Raji (cell line): ENCODE measurements around the gene DONSON.

Experiments used
- POLR2A ChIP-seq: IDR thresholded peaks from 2 replicates; pipeline ENCODE4 v1.6.1; 2011; ENCODE audit warnings: low read depth, low read length, control low read depth; ENCODE audit not compliant: insufficient read depth

The DONSON gene

GRCh38 chr21:33550772-33551660 lies 37.5 kb downstream of the DONSON start:
- TF ChIP-seq POLR2A, result no peak

DNA sequence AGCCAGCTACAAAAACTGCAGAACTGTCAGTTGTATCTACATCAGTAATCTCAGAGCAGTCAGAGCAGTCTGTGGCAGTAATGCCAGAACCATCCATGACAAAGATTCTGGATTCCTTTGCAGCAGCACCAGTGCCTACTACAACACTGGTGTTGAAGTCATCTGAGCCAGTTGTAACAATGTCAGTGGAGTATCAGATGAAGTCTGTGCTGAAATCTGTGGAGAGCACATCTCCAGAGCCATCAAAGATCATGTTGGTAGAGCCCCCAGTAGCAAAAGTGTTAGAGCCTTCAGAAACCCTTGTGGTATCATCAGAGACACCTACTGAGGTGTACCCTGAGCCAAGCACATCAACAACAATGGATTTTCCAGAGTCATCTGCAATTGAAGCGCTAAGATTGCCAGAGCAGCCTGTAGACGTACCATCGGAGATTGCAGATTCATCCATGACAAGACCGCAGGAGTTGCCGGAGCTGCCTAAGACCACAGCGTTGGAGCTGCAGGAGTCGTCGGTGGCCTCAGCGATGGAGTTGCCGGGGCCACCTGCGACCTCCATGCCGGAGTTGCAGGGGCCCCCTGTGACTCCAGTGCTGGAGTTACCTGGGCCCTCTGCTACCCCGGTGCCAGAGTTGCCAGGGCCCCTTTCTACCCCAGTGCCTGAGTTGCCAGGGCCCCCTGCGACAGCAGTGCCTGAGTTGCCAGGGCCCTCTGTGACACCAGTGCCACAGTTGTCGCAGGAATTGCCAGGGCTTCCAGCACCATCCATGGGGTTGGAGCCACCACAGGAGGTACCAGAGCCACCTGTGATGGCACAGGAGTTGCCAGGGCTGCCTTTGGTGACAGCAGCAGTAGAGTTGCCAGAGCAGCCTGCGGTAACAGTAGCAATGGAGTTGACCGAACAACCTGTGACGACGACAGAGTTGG lies 38.4 kb downstream of the DONSON start:
- TF ChIP-seq POLR2A, result no peak

GRCh38 chr21:33546086-33546485 lies 42.4 kb downstream of the DONSON start:
- TF ChIP-seq POLR2A, result no peak

- TF ChIP-seq POLR2A, result no peak
Observed at GRCh38 chr21:33544451-33545195, 43.9 kb downstream of the DONSON start.

DNA sequence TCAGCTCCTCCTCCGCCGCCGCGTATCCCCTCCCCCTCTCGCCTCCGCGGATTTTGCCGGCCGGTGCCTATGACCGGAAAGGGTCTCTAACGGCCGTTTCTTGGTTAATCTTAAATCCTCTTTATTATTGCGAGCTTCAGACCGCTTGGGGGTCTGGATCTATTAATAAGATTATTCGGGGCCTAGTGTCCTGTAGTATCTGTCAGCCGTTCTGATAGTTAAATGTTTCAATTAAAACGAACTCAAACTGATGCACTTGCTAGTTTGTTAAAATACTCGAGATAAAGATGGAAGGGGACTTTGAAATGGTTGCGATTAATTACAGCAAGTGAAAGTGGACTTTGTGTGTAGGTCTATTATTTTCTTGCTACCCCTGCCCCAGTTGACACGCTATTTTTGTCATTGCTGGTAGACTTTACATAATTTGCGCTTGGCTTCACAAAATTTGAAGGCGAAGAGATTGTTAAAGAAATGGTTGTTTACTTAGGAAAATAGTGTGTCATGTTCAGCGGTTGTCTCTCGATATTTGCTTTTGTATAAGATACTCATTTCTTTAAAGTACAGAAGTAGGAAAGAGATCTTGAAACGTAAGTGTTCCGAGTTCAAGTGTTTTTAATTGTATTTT lies 44.9 kb downstream of the DONSON start:
- TF ChIP-seq POLR2A, result no peak

GRCh38 chr21:33542640-33543504 lies 45.6 kb downstream of the DONSON start, which contains the start of gene SON:
TSS of gene SON (plus strand) at chr21:33543038. CDS start at chr21:33543093, 55 bp downstream.
- peak; percentile 90 for TF ChIP-seq POLR2A

GRCh38 chr21:33541756-33542639 lies 46.5 kb downstream of the DONSON start, which contains the start of gene GART:
TSS of gene GART (minus strand) at chr21:33542117. CDS start at chr21:33539315, 2,802 bp downstream.
- TF ChIP-seq POLR2A, result peak; percentile 73

DNA sequence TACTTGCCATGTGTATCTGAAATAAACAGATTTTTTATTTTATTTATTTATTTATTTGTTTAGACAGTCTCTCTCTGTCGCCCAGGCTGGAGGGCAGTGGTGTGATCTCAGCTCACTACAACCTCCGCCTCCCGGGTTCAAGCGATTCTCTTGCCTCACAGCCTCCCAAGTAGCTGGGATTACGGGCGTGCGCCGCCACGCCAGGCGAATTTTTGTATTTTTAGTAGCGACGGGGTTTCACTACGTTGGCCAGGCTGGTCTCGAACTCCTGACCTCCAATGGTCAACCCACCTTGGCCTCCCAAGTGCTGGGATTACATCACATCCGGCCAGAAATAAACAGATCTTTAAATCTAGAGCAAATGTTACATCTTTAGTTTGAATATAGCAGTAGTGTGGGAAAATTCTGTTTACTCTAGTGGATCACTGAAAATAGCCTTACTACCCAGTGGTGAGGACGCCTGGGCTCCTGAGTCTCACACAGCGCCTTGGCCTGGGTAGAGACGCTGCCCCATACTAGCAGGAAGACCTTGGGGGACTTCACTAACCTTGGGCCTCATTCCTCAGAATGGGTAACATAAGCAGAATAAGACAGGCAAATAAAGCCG lies 47.3 kb downstream of the DONSON start:
- TF ChIP-seq POLR2A, result no peak

DNA sequence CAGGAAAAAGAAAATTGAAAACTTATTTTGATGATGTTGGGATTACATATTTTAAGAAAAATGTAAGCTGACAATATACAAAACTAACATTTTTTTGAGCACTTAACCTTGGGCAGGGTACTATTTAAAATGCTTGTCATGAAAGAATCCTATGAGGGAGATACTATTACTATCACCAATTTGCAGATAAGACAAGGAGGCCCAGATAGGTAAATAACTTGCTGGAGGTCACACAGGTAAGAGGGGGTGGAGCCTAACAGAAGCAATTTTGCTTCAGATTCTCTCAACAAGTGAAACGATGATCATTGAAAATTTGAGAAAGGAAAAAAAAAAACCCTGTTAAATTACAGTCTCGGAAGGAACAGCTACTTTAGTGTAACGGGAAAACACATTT lies 47.8 kb downstream of the DONSON start:
- TF ChIP-seq POLR2A, result no peak

GRCh38 chr21:33539616-33540015 lies 48.9 kb downstream of the DONSON start:
- no peak for TF ChIP-seq POLR2A

DNA sequence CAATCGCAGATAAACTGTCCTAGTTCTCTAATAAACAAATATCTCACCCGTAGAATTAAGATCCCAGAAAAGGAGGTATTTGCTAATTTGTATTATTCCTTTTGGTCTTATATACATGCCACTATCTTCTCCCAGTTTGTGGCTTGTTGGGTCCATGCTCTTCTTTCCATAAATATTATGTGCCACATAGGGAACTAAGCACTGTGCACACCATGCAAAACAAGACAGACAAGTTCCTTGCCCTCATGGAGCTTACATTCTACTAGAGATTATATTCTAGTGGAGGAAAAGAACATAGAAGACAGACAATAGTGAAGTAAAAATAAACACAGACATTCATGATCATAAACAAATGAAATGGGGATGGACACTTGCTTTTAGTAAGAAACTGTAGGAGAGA lies 51.3 kb downstream of the DONSON start:
- no peak for TF ChIP-seq POLR2A

DNA sequence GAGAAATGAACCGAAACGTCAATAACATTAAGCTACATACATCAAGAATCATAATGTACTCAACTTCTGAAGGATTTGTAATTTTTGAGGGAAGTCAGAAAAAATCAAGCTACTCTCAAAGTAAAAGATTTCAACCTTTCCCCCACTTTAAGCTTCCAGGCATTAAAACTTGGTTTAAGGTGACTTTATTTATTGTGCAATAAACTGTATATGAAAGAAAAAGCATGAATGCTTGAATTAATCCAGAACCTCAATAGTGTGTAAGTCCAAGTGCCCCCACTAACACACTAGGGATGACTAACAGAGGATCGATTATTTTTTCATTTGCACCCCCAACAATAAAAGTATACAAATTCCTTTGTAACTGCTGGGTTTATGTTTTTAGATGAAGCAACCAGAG lies 57.5 kb downstream of the DONSON start:
- no peak for TF ChIP-seq POLR2A
